Naive thymus-derived CD4-positive, alpha-beta T cell (primary cell): ENCODE results near the gene LRRK1. TPM values are rescaled to one million over a fixed set of nuclear protein-coding genes. Genes with fewer than 3 reads are reported as not detected.

Experiments used
- ATAC-seq: fragments of 150-1000 bp; cut with Tn5 transposase; 2 replicates; pipeline ENCODE4 v1.10.0; 2021; ENCODE audit warnings: mild to moderate bottlenecking, moderate library complexity
- CTCF ChIA-PET: fragments of 350-600 bp; sonication (Branson Sonifier 250); formaldehyde crosslinking; loops from one replicate; lab custom pipeline; 2021; ENCODE audit warnings: antibody characterized with exemption; lab: Charles Lee
- POLR2A ChIA-PET: fragments of 350-600 bp; sonication (Branson Sonifier 250); formaldehyde crosslinking; loops from one replicate; lab custom pipeline; 2021; ENCODE audit warnings: antibody characterized with exemption, inconsistent platforms; lab: Charles Lee
- DNase-seq, 9 donors: peaks; one replicate each; pipeline versions ENCODE4 v3.0.0 to v3.0.0-alpha.2; 2020 to 2022; ENCODE audit warnings: mixed read lengths in 1 of 9
- H3K27ac ChIP-seq: one replicate; pipeline ENCODE4 v1.7.0; 2013; ENCODE audit warnings: mild to moderate bottlenecking, low read depth, low read length, moderate library complexity
- H3K27me3 ChIP-seq, 2 donors: one replicate each; pipeline ENCODE4 v1.7.0; 2013; ENCODE audit warnings: low read length in 2 of 2, mild to moderate bottlenecking in 2 of 2, moderate library complexity in 2 of 2; ENCODE audit not compliant: control insufficient read depth in 2 of 2, insufficient read depth in 2 of 2
- H3K36me3 ChIP-seq, 3 experiments: 1 replicate in 2 of 3; 2 replicates in 1 of 3; pipeline ENCODE4 v1.7.0; 2013; ENCODE audit warnings: low read length in 3 of 3, mild to moderate bottlenecking in 3 of 3, moderate library complexity in 1 of 3; ENCODE audit not compliant: insufficient read depth in 3 of 3, control insufficient read depth in 2 of 3
- H3K4me1 ChIP-seq, 2 donors: one replicate each; pipeline ENCODE4 v1.7.0; 2013; ENCODE audit warnings: low read length in 2 of 2, mild to moderate bottlenecking in 2 of 2, moderate library complexity in 1 of 2; ENCODE audit not compliant: control insufficient read depth in 2 of 2, insufficient read depth in 2 of 2
- H3K4me3 ChIP-seq: 2 replicates; pipeline ENCODE4 v1.7.0; 2013; ENCODE audit warnings: mild to moderate bottlenecking, low read length
- H3K9me3 ChIP-seq, 3 experiments: 1 replicate in 2 of 3; 2 replicates in 1 of 3; pipeline ENCODE4 v1.7.0; 2013; ENCODE audit warnings: low read length in 3 of 3; ENCODE audit not compliant: control insufficient read depth in 2 of 3
- H3K27ac Mint-ChIP-seq, 9 donors: one replicate each; pipeline ENCODE4 v1.8.0; 2020 to 2022; ENCODE audit warnings: mixed read lengths in 9 of 9, mild to moderate bottlenecking in 8 of 9, moderate library complexity in 5 of 9, inconsistent platforms in 2 of 9
- H3K27me3 Mint-ChIP-seq, 5 donors: one replicate each; pipeline ENCODE4 v1.8.0; 2021 to 2022; ENCODE audit warnings: mixed read lengths in 5 of 5, mild to moderate bottlenecking in 1 of 5
- H3K36me3 Mint-ChIP-seq, 5 donors: one replicate each; pipeline ENCODE4 v1.8.0; 2020 to 2022; ENCODE audit warnings: mixed read lengths in 5 of 5, mild to moderate bottlenecking in 3 of 5, inconsistent platforms in 1 of 5
- H3K4me1 Mint-ChIP-seq, 7 donors: one replicate each; pipeline ENCODE4 v1.8.0; 2020 to 2022; ENCODE audit warnings: mixed read lengths in 7 of 7, mild to moderate bottlenecking in 3 of 7, inconsistent platforms in 1 of 7
- H3K4me3 Mint-ChIP-seq, 10 donors: one replicate each; pipeline ENCODE4 v1.8.0; 2020 to 2022; ENCODE audit warnings: mild to moderate bottlenecking in 10 of 10, mixed read lengths in 10 of 10, moderate library complexity in 6 of 10, inconsistent platforms in 2 of 10
- H3K9me3 Mint-ChIP-seq, 11 donors: one replicate each; pipeline ENCODE4 v1.8.0; 2020 to 2022; ENCODE audit warnings: mixed read lengths in 11 of 11, mild to moderate bottlenecking in 4 of 11, inconsistent platforms in 1 of 11, moderate library complexity in 1 of 11
- intact Hi-C, 2 donors: fragments of 100-400 bp; cut with micrococcal nuclease; formaldehyde crosslinking; loops; one replicate each; pipeline ENCODE4 v1.15.1; 2023
- polyA plus RNA-seq, 2 donors: library from polyadenylated mRNA; unstranded; fragments of 300-500 nt; fragmentation: Illumina TruSeq; gene quantifications; one replicate each; pipeline ENCODE4 v1.2.3, GENCODE V29; 2021
- total RNA-seq, 6 experiments: library from RNA in 5 of 6; stranded (reverse) in 5 of 6; gene quantifications; 1 replicate in 5 of 6; 2 replicates in 1 of 6; pipeline ENCODE4 v1.2.3 and lab custom pipeline; 2021 to 2026

The LRRK1 gene
- total and polyA plus RNA-seq, 7 experiments from 2014 or later = 0.54 to 15.1 (median 0.60) TPM; not detected in 2

DNA sequence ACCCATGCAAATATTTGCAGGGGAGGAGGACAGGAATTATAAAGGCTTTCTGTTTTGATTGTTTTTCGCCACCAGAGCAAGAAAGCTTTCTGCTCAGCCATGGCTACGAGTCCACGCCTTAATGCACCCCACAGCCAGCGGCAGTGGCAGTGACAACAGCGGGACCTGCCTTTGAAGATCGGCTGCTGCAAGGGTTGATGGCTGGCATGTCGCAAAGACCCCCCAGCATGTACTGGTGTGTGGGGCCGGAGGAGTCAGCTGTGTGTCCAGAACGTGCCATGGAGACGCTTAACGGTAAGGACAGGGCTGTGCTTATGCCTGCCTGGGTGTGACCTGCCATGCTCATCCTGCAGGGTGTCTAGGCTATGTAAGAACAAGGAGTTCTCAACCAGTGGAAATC, 5.3 kb downstream of the LRRK1 start:
- Histone ChIP-seq H3K4me1 (no peaks in the 10 kb centered on the region), H3K9me3 (no peaks in the 10 kb centered on the region), H3K27ac (no peak overlapping the region), H3K36me3 (no peaks in the 10 kb centered on the region), H3K27me3 (peaks cover 0 to 7% of the 10 kb centered on the region in 2 donors), H3K4me3 (no peak overlapping the region)
- ChIA-PET POLR2A (no interaction called here), CTCF (interaction anchor here (0.6 kb wide), 1 partner anchor 47 kb away, joined by 3 read pairs; no protein-coding TSS in a partner anchor)
- H3K36me3 Mint-ChIP-seq = no peaks in the 10 kb centered on the region
- intact Hi-C loops = loop anchor here in 1 of 2 donors (10.0 kb wide), 1 partner anchor 350 kb away; the partner anchor contains the start of gene SELENOS
- H3K27ac Mint-ChIP-seq = no peak overlapping the region
- H3K9me3 Mint-ChIP-seq = no peaks in the 10 kb centered on the region
- ATAC-seq (no peak), DNase-seq (no peak)
- H3K4me3 Mint-ChIP-seq = no peak overlapping the region
- peaks cover 0 to 17% (median 11%) of the 10 kb centered on the region in 7 donors for H3K4me1 Mint-ChIP-seq
- H3K27me3 Mint-ChIP-seq = peaks cover 36 to 57% (median 49%) of the 10 kb centered on the region in 5 donors

DNA sequence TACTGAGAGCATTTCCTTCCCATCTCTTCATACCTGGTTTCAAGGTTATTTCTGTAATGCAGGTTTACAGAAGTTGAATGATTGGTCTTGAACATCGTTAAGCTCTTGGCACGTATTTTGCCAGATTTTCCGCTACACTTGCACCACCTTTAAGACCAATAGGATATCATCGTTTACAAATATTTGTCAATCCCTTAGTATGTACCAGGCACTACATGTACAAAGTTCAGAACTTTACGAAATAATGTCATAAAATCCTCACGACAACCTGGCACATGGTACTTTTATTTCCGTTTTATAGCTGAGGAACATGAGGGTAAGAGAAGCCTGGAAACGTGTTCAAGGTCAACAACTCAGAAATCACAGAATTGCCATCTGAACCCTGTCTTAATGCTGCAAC, 6.3 kb downstream of the LRRK1 start:
- Histone ChIP-seq H3K9me3 (no peaks in the 10 kb centered on the region), H3K27ac (no peak overlapping the region), H3K4me3 (no peak overlapping the region), H3K4me1 (no peaks in the 10 kb centered on the region), H3K27me3 (peaks cover 0 to 4% of the 10 kb centered on the region in 2 donors), H3K36me3 (no peaks in the 10 kb centered on the region)
- intact Hi-C loops = loop anchor here in 1 of 2 donors (10.0 kb wide), 1 partner anchor 349 kb away; the partner anchor contains the start of gene SELENOS
- Mint-ChIP-seq H3K9me3 (no peaks in the 10 kb centered on the region), H3K27me3 (peaks cover 27 to 51% (median 42%) of the 10 kb centered on the region in 5 donors), H3K4me3 (no peak overlapping the region), H3K36me3 (no peaks in the 10 kb centered on the region), H3K4me1 (peaks cover 0 to 12% (median 4%) of the 10 kb centered on the region in 7 donors), H3K27ac (no peak overlapping the region)
- no peak for ATAC-seq
- DNase-seq = no peak
- ChIA-PET POLR2A (no interaction called here), CTCF (no interaction called here)

DNA sequence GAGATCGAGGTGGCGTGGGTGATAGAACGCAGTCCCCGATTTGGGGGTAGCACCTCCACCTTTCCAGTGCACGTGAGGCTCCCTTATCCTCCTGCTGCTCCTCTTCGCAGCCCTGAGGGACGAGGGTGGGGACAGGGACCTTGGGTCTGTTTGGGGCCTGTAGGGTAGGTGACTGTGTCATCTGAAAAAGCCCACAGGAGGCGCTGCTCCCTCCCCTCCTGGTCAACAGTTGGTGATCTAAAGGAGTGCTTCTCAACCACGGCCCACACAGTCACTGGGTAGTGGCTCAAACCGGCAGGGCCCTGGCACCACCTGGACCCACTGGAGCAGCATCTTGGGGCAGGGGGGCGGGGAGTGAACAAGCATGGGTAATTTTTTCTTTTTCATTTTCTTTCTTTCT, 7.1 kb downstream of the LRRK1 start:
- CTCF ChIA-PET = no interaction called here
- peaks cover 20 to 43% (median 37%) of the 10 kb centered on the region in 5 donors for H3K27me3 Mint-ChIP-seq

DNA sequence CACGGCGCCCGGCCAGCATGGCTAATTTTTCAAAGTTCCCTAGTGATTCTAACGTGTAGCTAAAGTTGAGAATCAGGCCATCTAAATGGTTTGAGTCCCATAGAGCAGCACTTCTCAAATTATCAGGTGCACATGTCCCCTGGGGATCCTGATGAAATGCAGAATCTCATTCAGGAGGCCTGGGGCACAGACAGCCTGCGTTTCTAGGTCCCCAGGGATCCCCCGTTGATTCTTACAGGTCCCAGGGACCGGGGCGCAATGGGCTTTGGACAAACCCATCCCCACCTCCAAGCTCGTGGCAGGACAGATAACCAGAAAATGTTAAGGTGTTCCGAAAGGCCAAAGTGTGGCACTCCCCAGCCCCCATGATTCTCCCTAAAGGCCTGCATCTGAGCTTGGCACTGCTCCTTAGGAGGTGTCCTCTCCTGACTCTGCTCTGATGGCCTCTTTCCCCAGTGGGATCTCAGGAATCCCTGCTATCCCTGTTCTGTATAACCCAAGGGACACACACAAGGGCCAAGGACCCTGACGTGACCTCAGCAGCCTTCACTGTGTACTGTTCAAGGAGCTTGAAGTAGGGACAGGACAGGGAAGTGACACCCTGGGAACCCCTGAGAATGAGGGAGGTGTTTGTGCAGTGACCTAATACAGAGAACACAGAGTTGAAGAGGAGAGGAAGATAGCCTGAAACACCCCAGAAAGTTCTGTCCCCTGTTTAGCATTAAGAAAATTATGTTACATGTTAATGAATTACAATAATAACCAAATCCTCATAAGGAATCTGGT, 8.0 kb downstream of the LRRK1 start:
- Histone ChIP-seq H3K4me1 (no peaks in the 10 kb centered on the region), H3K9me3 (no peaks in the 10 kb centered on the region), H3K27ac (no peak overlapping the region), H3K36me3 (no peaks in the 10 kb centered on the region), H3K27me3 (no peaks in the 10 kb centered on the region), H3K4me3 (no peak overlapping the region)
- Mint-ChIP-seq H3K4me3 (no peak overlapping the region), H3K4me1 (peaks cover 0 to 7% (median under 1%) of the 10 kb centered on the region in 7 donors), H3K36me3 (no peaks in the 10 kb centered on the region), H3K27me3 (peaks cover 13 to 37% (median 32%) of the 10 kb centered on the region in 5 donors), H3K9me3 (no peaks in the 10 kb centered on the region), H3K27ac (no peak overlapping the region)
- intact Hi-C loops = loop anchor here in 1 of 2 donors (10.0 kb wide), 1 partner anchor 348 kb away; the partner anchor contains the start of gene SELENOS
- DNase-seq (no peak), ATAC-seq (no peak)
- POLR2A ChIA-PET = no interaction called here
- CTCF ChIA-PET = no interaction called here

More for the DNA sequence above, 7.1 kb downstream of the LRRK1 start:
- H3K4me1 ChIP-seq = no peaks in the 10 kb centered on the region
- peaks cover 0 to 4% of the 10 kb centered on the region in 2 donors for H3K27me3 ChIP-seq
- Mint-ChIP-seq H3K27ac (no peak overlapping the region), H3K36me3 (no peaks in the 10 kb centered on the region), H3K4me1 (peaks cover 0 to 12% (median 4%) of the 10 kb centered on the region in 7 donors), H3K4me3 (no peak overlapping the region), H3K9me3 (no peaks in the 10 kb centered on the region)
- intact Hi-C loops = loop anchor here in 1 of 2 donors (10.0 kb wide), 1 partner anchor 349 kb away; the partner anchor contains the start of gene SELENOS
- H3K4me3 ChIP-seq = no peak overlapping the region
- ATAC-seq = no peak
- no peak for DNase-seq
- no peak overlapping the region for H3K27ac ChIP-seq
- H3K36me3 ChIP-seq = no peaks in the 10 kb centered on the region
- POLR2A ChIA-PET = no interaction called here
- H3K9me3 ChIP-seq = no peaks in the 10 kb centered on the region

DNA sequence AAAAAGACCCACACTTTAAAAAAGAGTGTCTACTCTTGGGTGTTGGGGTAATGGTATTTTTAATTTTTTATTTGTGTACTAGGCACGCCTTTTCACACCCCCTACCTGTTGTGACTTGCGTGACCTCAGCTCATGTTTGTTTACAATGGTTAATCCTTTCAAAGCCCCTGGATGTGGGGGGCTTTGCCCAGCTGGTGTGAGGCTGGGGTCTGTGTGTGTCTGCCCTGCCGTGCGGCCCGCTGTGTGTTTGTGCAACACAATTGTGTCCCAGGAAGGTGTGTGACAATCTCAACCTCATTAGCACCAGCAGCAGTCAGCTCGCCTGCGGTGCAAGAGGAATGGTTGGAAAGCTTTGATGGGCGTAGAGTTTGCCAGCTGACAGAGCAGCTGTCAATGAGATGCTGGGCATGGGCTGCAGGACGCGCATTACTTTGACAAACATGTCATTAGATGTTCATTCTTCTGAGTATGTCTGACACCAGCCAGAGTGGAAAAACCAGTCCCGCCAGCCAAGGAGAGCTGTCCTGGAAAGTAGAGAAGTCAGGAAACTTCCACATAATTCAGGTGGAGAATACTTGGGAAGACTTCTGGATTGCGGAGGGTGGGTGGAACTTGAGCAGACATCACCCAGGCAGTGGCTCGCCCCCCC, 9.6 kb downstream of the LRRK1 start:
- H3K27me3 Mint-ChIP-seq = peaks cover 3 to 26% (median 20%) of the 10 kb centered on the region in 5 donors
- no peaks in the 10 kb centered on the region for H3K36me3 Mint-ChIP-seq
- H3K27ac Mint-ChIP-seq = no peak overlapping the region
- Histone ChIP-seq H3K9me3 (no peaks in the 10 kb centered on the region), H3K4me1 (no peaks in the 10 kb centered on the region), H3K27me3 (no peaks in the 10 kb centered on the region), H3K4me3 (no peak overlapping the region), H3K36me3 (no peaks in the 10 kb centered on the region), H3K27ac (no peak overlapping the region)
- H3K4me1 Mint-ChIP-seq = peaks cover 0 to 1% (median 0%) of the 10 kb centered on the region in 7 donors
- ChIA-PET CTCF (interaction anchor here (0.6 kb wide), 1 partner anchor 896 kb away, joined by 4 read pairs; no protein-coding TSS in a partner anchor), POLR2A (interaction anchor here (0.6 kb wide), 1 partner anchor 10 kb away, joined by 5 read pairs; no protein-coding TSS in a partner anchor)
- H3K9me3 Mint-ChIP-seq = peaks cover 0 to 2% (median 0%) of the 10 kb centered on the region in 11 donors
- H3K4me3 Mint-ChIP-seq = no peak overlapping the region
- DNase-seq = no peak
- intact Hi-C loops = loop anchor here in 1 of 2 donors (10.0 kb wide), 1 partner anchor 346 kb away; the partner anchor contains the start of gene SELENOS
- no peak for ATAC-seq

DNA sequence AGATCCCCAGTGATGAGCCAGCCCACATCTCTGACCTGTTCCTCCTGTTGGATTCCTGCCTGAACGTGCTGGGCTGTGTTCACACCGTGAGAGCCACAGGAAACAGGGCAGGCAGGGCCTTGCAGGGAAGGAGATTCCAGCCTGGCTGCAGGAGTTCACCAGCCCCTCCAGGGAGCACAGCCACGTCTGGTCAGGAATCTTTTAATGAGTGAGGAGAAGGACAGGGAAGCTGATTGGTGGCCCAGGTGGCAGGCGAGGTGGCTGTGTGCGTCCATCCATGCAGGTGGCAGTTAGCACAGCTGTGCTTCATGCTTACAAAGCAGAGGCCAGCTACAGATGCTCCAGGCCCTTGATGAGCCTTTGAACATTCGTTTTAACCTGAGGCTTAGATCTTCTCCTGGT, 10.5 kb downstream of the LRRK1 start:
- no peaks in the 10 kb centered on the region for H3K9me3 ChIP-seq
- Mint-ChIP-seq H3K27me3 (peaks cover 0 to 17% (median 12%) of the 10 kb centered on the region in 5 donors), H3K36me3 (no peaks in the 10 kb centered on the region), H3K27ac (no peak overlapping the region), H3K4me3 (no peak overlapping the region), H3K4me1 (peaks cover 0 to 1% (median 0%) of the 10 kb centered on the region in 7 donors), H3K9me3 (peaks cover 0 to 2% (median 0%) of the 10 kb centered on the region in 11 donors)
- H3K36me3 ChIP-seq = no peaks in the 10 kb centered on the region
- ChIA-PET POLR2A (no interaction called here), CTCF (no interaction called here)
- H3K4me3 ChIP-seq = no peak overlapping the region
- no peak for ATAC-seq
- no peaks in the 10 kb centered on the region for H3K27me3 ChIP-seq
- H3K27ac ChIP-seq = no peak overlapping the region
- DNase-seq = no peak
- no peaks in the 10 kb centered on the region for H3K4me1 ChIP-seq
- intact Hi-C loops = loop anchor here in 1 of 2 donors (10.0 kb wide), 1 partner anchor 345 kb away; the partner anchor contains the start of gene SELENOS
